ENCODE data around the gene SCD5. TPM values are rescaled to one million over a fixed set of nuclear protein-coding genes. Genes with fewer than 3 reads are reported as not detected.

The SCD5 gene
- total RNA-seq, 1 experiment from 2014 or later = 16.3 TPM

GRCh38 chr4:82753238-82753637 is 45.4 kb downstream of the SCD5 start:
- BruUV-seq (replicated peaks) = no TSS peak
- Mint-ChIP-seq H3K27me3 (ENCODE audit: unreplicated experiment) (no peaks in the 10 kb centered on the region), H3K4me3 (ENCODE audit: low read depth, unreplicated experiment) (no peak overlapping the region), H3K36me3 (ENCODE audit: insufficient read depth, unreplicated experiment) (no peaks in the 10 kb centered on the region), H3K27ac (ENCODE audit: unreplicated experiment) (no peak overlapping the region), H3K9me3 (ENCODE audit: low read depth, unreplicated experiment) (no peaks in the 10 kb centered on the region), H3K4me1 (ENCODE audit: low read depth, unreplicated experiment) (no peaks in the 10 kb centered on the region)
- intact Hi-C loops (cut with micrococcal nuclease; ENCODE audit: unreplicated experiment) = no loop called here
- DNase-seq = no peak
- TF ChIP-seq, protein P1, sequence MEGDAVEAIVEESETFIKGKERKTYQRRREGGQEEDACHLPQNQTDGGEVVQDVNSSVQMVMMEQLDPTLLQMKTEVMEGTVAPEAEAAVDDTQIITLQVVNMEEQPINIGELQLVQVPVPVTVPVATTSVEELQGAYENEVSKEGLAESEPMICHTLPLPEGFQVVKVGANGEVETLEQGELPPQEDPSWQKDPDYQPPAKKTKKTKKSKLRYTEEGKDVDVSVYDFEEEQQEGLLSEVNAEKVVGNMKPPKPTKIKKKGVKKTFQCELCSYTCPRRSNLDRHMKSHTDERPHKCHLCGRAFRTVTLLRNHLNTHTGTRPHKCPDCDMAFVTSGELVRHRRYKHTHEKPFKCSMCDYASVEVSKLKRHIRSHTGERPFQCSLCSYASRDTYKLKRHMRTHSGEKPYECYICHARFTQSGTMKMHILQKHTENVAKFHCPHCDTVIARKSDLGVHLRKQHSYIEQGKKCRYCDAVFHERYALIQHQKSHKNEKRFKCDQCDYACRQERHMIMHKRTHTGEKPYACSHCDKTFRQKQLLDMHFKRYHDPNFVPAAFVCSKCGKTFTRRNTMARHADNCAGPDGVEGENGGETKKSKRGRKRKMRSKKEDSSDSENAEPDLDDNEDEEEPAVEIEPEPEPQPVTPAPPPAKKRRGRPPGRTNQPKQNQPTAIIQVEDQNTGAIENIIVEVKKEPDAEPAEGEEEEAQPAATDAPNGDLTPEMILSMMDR (IDR thresholded peaks at IDR 0.05; ENCODE audit: unreplicated experiment) = no peak
- CTCF ChIA-PET = no interaction called here

DNA sequence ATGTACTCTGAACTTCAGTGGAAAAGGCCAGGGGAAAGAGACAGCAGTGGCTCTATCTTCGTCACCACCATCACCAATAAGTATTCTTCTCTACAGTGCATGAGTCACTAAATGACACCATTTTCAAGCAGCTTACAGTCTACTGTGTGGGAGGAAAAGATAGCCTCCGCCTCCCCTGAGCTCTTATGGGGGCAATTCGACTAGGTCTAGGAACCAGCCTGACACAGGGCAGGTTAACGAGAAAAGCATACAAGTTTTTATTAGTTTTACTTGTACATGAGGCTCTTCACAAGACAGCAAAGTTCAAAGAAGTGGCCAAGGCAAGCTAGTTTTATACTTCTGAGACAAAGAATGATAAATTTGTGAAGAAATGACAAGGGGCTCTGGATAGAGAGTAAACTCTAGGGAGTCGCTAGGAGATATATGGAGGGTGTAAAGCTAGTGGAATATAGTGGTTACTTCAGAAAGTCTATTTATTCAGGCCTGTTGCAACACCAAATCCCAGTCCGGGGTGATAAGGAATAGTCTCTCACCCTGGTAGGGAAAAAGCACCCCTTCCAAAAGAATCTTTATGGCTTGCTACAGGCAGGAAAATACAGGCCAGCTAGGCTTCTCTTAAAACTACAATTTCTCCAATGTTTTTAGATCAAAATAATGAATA is 49.7 kb downstream of the SCD5 start:
- CTCF ChIA-PET = no interaction called here
- peaks cover 39% of the 10 kb centered on the region for H3K4me1 Mint-ChIP-seq (ENCODE audit: low read depth, unreplicated experiment)
- peaks cover 7% of the 10 kb centered on the region for H3K36me3 Mint-ChIP-seq (ENCODE audit: insufficient read depth, unreplicated experiment)
- H3K4me3 Mint-ChIP-seq (ENCODE audit: low read depth, unreplicated experiment) = no peak overlapping the region
- no peaks in the 10 kb centered on the region for H3K27me3 Mint-ChIP-seq (ENCODE audit: unreplicated experiment)
- TF ChIP-seq, protein P1 (IDR thresholded peaks at IDR 0.05; ENCODE audit: unreplicated experiment) = no peak
- no TSS peak for BruUV-seq (replicated peaks)
- intact Hi-C loops (cut with micrococcal nuclease; ENCODE audit: unreplicated experiment) = no loop called here
- no peak for DNase-seq
- no peak overlapping the region for H3K27ac Mint-ChIP-seq (ENCODE audit: unreplicated experiment)
- no peaks in the 10 kb centered on the region for H3K9me3 Mint-ChIP-seq (ENCODE audit: low read depth, unreplicated experiment)

GRCh38 chr4:82747686-82748575 is 50.7 kb downstream of the SCD5 start:
- CTCF ChIA-PET = no interaction called here

GRCh38 chr4:82746705-82747574 is 51.7 kb downstream of the SCD5 start:
- no peaks in the 10 kb centered on the region for H3K9me3 Mint-ChIP-seq (ENCODE audit: low read depth, unreplicated experiment)
- intact Hi-C loops (cut with micrococcal nuclease; ENCODE audit: unreplicated experiment) = no loop called here
- H3K4me3 Mint-ChIP-seq (ENCODE audit: low read depth, unreplicated experiment) = no peak overlapping the region
- BruUV-seq (replicated peaks) = no TSS peak
- no peaks in the 10 kb centered on the region for H3K27me3 Mint-ChIP-seq (ENCODE audit: unreplicated experiment)
- TF ChIP-seq, protein P1 (IDR thresholded peaks at IDR 0.05; ENCODE audit: unreplicated experiment) = no peak
- DNase-seq = no peak
- H3K27ac Mint-ChIP-seq (ENCODE audit: unreplicated experiment) = peak overlapping the region; percentile 28
- H3K4me1 Mint-ChIP-seq (ENCODE audit: low read depth, unreplicated experiment) = peaks cover 41% of the 10 kb centered on the region
- CTCF ChIA-PET = interaction anchor here (0.6 kb wide), 1 partner anchor 382 kb away, joined by 3 read pairs; no protein-coding TSS in a partner anchor
- peaks cover 7% of the 10 kb centered on the region for H3K36me3 Mint-ChIP-seq (ENCODE audit: insufficient read depth, unreplicated experiment)

More at GRCh38 chr4:82747686-82748575, 50.7 kb downstream of the SCD5 start:
- H3K4me3 Mint-ChIP-seq (ENCODE audit: low read depth, unreplicated experiment) = no peak overlapping the region
- no peaks in the 10 kb centered on the region for H3K9me3 Mint-ChIP-seq (ENCODE audit: low read depth, unreplicated experiment)
- no peak for DNase-seq
- no TSS peak for BruUV-seq (replicated peaks)
- H3K36me3 Mint-ChIP-seq (ENCODE audit: insufficient read depth, unreplicated experiment) = peaks cover 7% of the 10 kb centered on the region
- peaks cover 41% of the 10 kb centered on the region for H3K4me1 Mint-ChIP-seq (ENCODE audit: low read depth, unreplicated experiment)
- intact Hi-C loops (cut with micrococcal nuclease; ENCODE audit: unreplicated experiment) = no loop called here
- H3K27ac Mint-ChIP-seq (ENCODE audit: unreplicated experiment) = peak overlapping the region; percentile 48
- no peaks in the 10 kb centered on the region for H3K27me3 Mint-ChIP-seq (ENCODE audit: unreplicated experiment)
- TF ChIP-seq, protein P1 (IDR thresholded peaks at IDR 0.05; ENCODE audit: unreplicated experiment) = no peak
